Right atrium auricular region (tissue), 2 donors: ENCODE measurements around the gene TM9SF4. TPM values are rescaled to one million over a fixed set of nuclear protein-coding genes. Genes with fewer than 3 reads are reported as not detected.

Experiments
- DNase-seq: peaks from one replicate; pipeline ENCODE4 v3.0.0-alpha.2; 2019; ENCODE audit warnings: low spot score
- H3K27ac ChIP-seq, 2 donors: fragments of 200-600 bp; sonication (generic); 1 replicate in 1 of 2; 2 replicates in 1 of 2; pipeline ENCODE4 v1.5.1; 2016 to 2019
- H3K27me3 ChIP-seq, 2 donors: fragments of 200-600 bp; sonication (generic); one replicate each; pipeline versions ENCODE4 v1.5.1 to v1.6.0; 2017 to 2019
- H3K36me3 ChIP-seq: fragments of 200-600 bp; sonication (generic); one replicate; pipeline ENCODE4 v1.5.1; 2016
- H3K4me1 ChIP-seq, 2 donors: fragments of 200-600 bp; sonication (generic); one replicate each; pipeline versions ENCODE4 v1.5.1 to v1.6.0; 2017 to 2019
- H3K4me3 ChIP-seq, 2 donors: fragments of 200-600 bp; sonication (generic); 1 replicate in 1 of 2; 2 replicates in 1 of 2; pipeline ENCODE4 v1.5.1; 2017 to 2019; ENCODE audit warnings: mild to moderate bottlenecking in 1 of 2, moderate library complexity in 1 of 2
- H3K9me3 ChIP-seq, 2 donors: fragments of 200-600 bp; sonication (generic); one replicate each; pipeline ENCODE4 v1.5.1; 2019
- CTCF ChIP-seq, 2 donors: fragments of 200-600 bp; sonication (generic); IDR thresholded peaks; one replicate each; pipeline ENCODE4 v1.5.1; 2019; ENCODE audit warnings: antibody characterized with exemption in 2 of 2
- total RNA-seq, 2 donors: library from RNA; depleted of rRNA; stranded (reverse); fragments of >200 nt; gene quantifications; one replicate each; pipeline ENCODE4 v1.1.0, GENCODE V29; 2016

The TM9SF4 gene
- total RNA-seq, 2 donors from 2014 or later = 28.5 to 30.6 TPM

GRCh38 chr20:32205843-32206759 lies 96.6 kb downstream of the TM9SF4 start:
- peak overlapping the region; percentile 87 to 90 for H3K27ac ChIP-seq
- H3K9me3 ChIP-seq = no peaks in the 10 kb centered on the region
- DNase-seq = no peak
- TF ChIP-seq CTCF (IDR thresholded peaks at IDR 0.05) = no peak
- peaks cover 8% of the 10 kb centered on the region for H3K36me3 ChIP-seq
- peak overlapping the region; percentile 87 to 93 for H3K4me3 ChIP-seq
- H3K4me1 ChIP-seq = peaks cover 0 to 59% of the 10 kb centered on the region in 2 donors
- no peaks in the 10 kb centered on the region for H3K27me3 ChIP-seq

DNA sequence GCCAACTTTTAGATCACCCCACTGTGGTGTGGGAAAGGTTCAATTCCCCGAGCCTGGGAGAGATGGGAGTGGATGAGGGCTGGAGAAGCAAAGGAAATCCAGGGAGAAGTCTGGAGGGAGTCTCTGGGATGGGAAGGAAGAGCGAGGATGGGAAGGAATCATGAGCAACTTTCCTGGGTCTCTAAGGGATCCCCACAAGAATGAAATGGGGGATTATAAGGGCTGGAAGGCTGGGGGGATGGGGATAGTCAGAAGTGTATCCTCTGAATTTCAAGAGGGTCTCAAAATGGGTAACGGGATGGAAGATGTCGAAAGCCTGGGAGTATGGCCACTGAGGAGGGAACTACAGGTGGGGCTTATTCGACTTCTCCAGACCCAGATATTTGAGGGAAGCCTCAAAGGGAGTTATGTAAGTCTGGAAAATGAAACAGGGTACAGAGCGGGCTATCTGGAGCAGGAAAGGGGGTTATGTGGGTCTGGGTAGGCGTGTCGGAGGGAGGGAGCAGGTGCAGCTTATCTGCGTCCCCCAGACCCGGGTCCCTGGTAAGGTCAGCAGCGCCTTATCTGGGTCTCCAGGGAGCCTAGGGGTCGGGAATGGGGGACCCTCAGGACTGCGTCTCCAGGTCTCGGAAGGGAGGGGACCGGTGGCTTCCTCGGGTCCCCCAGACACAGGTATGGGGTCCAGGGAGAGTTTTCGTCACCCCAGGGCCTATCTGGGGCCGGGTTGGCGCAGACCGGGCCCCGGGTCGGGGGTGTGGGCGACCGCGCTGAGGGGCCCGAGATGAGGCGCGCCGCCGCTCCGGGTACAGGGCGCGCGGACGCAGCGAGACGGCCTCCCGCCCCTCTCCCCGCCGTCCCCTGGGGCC lies 97.5 kb downstream of the TM9SF4 start:
- H3K27ac ChIP-seq = peak overlapping the region; percentile 87 to 90
- no peaks in the 10 kb centered on the region for H3K36me3 ChIP-seq
- H3K27me3 ChIP-seq = no peaks in the 10 kb centered on the region
- DNase-seq = no peak
- TF ChIP-seq CTCF (IDR thresholded peaks at IDR 0.05) = no peak
- peaks cover 0 to 50% of the 10 kb centered on the region in 2 donors for H3K4me1 ChIP-seq
- no peaks in the 10 kb centered on the region for H3K9me3 ChIP-seq
- H3K4me3 ChIP-seq = peak overlapping the region; percentile 87 to 93

GRCh38 chr20:32207626-32208498 lies 98.3 kb downstream of the TM9SF4 start, which contains the start of the genes PLAGL2 and POFUT1:
PLAGL2 (minus strand) TSS chr20:32207743; CDS start chr20:32202178, 5,565 bp downstream.
POFUT1 (plus strand) TSS chr20:32207880; CDS start chr20:32207942, 62 bp downstream.
- H3K4me1 ChIP-seq = peaks cover 0 to 41% of the 10 kb centered on the region in 2 donors
- no peaks in the 10 kb centered on the region for H3K9me3 ChIP-seq
- DNase-seq = peak; percentile 82
- peak in 1 of 2 donors; percentile 57 for TF ChIP-seq CTCF (IDR thresholded peaks at IDR 0.05)
- peak within 1 kb of the TSS; percentile 87 to 93 for H3K4me3 ChIP-seq
- peak within 1 kb of the TSS; percentile 87 to 90 for H3K27ac ChIP-seq
- H3K27me3 ChIP-seq = no peaks in the 10 kb centered on the region
- no peaks in the 10 kb centered on the region for H3K36me3 ChIP-seq

DNA sequence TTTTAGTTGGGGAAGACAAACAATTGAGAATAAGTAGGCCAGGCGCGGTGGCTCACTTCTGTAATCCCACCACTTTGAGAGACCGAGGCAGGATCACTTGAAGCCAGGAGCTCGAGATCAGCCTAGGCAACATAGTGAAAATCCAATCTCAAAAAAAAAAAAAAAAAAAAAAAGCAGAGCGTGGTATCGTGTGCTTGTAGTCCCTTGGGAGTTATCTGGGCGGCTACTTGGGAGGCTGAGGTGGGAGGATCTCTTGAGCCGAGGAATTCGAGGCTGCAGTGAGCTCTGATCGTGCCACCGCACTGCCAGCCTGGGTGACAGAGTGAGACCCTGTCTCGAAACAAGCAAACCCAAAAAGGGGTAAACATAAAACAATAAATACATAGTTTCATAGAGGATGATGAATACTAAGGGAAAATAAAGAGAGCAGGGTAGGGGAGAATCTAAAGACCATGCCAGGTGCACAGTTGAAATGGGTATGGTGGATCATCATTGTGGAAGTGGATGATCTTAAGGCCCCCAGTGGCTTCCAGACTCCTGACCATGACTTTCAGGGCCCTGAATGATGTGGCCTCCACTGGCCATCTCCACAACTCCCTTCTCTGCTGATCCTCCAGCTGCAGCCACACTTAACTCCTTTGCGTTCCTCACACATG lies 99.1 kb downstream of the TM9SF4 start:
- TF ChIP-seq CTCF (IDR thresholded peaks at IDR 0.05) = no peak
- Histone ChIP-seq H3K36me3 (no peaks in the 10 kb centered on the region), H3K9me3 (no peaks in the 10 kb centered on the region), H3K27me3 (no peaks in the 10 kb centered on the region), H3K4me1 (peaks cover 0 to 34% of the 10 kb centered on the region in 2 donors), H3K27ac (peak overlapping the region; percentile 87 to 90), H3K4me3 (peak overlapping the region in 1 of 2 donors; percentile 87)
- DNase-seq = no peak
